ENCODE data around the gene C1orf167.
A peak's percentile ranks its signal among the peaks of the same experiment; 100 is the strongest.
"Not testable (repeated sequence)": the region's sequence is repeated elsewhere in the genome, so short reads cannot be mapped to it uniquely, and the experiment has no call there.

The C1orf167 gene

GRCh38 chr1:11797525-11798216 lies 35.7 kb downstream of the C1orf167 start:
- Histone ChIP-seq H3K4me1 (ENCODE audit: insufficient read depth, low read length) (peaks cover 5% of the 10 kb centered on the region), H3K4me3 (ENCODE audit: low read length) (no peak overlapping the region), H2AFZ (ENCODE audit: low read depth, low read length) (no peak overlapping the region), H3K36me3 (ENCODE audit: insufficient read depth, low read length) (peaks cover 55% of the 10 kb centered on the region), H3K27me3 (ENCODE audit: insufficient read depth, low read length) (no peaks in the 10 kb centered on the region), H3K9me3 (ENCODE audit: low read length) (no peaks in the 10 kb centered on the region)

DNA sequence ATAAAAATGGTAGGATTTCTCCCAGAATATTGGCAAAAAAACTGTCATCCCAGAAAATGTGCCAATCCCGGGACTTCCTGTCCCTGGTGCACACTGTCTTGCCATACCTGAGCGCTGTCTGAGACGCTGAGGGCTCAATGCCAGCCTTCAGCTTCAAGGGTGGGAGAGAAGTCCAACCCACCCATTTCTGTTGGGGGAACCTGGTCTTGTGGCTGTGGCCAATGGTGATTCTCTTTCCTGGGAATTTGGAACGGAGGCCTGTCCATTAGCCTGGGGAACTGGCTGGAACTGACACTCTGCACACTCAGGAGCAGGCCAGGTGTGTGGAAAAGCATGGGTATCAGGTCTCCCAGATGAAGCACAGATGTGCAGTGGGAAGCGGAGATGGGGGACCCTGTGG lies 37.1 kb downstream of the C1orf167 start:
- H3K4me3 ChIP-seq (ENCODE audit: low read length), result no peak overlapping the region
- H3K4me1 ChIP-seq (ENCODE audit: insufficient read depth, low read length), result peaks cover 19% of the 10 kb centered on the region
- no peaks in the 10 kb centered on the region for H3K9me3 ChIP-seq (ENCODE audit: low read length)
- peaks cover 51% of the 10 kb centered on the region for H3K36me3 ChIP-seq (ENCODE audit: insufficient read depth, low read length)
- no peaks in the 10 kb centered on the region for H3K27me3 ChIP-seq (ENCODE audit: insufficient read depth, low read length)
- H2AFZ ChIP-seq (ENCODE audit: low read depth, low read length), result no peak overlapping the region

DNA sequence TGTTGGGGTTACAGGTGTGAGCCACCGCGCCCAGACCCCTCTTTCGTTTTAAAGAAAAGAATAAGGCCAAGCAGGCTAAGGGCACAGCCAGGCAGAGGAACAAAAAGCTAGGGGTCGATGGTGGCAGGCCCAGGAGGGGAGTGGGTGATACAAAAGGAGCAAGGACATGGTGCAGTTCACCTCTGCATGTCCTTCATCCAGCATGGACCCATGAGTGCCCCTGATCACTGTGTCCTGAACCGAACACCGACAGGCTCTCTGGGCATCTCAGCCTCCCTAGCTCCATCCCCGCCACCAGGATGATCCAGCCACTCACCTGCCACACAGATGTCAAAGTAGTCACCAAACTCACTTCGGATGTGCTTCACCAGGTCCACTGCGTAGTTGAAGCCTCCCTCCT lies 37.9 kb downstream of the C1orf167 start:
- Histone ChIP-seq H3K27me3 (ENCODE audit: insufficient read depth, low read length) (no peaks in the 10 kb centered on the region), H2AFZ (ENCODE audit: low read depth, low read length) (no peak overlapping the region), H3K9me3 (ENCODE audit: low read length) (no peaks in the 10 kb centered on the region), H3K4me1 (ENCODE audit: insufficient read depth, low read length) (peaks cover 27% of the 10 kb centered on the region), H3K4me3 (ENCODE audit: low read length) (no peak overlapping the region), H3K36me3 (ENCODE audit: insufficient read depth, low read length) (peaks cover 43% of the 10 kb centered on the region)

GRCh38 chr1:11800391-11800755 lies 38.4 kb downstream of the C1orf167 start:
- Histone ChIP-seq H3K9me3 (ENCODE audit: low read length) (no peaks in the 10 kb centered on the region), H3K36me3 (ENCODE audit: insufficient read depth, low read length) (peaks cover 39% of the 10 kb centered on the region), H3K27me3 (ENCODE audit: insufficient read depth, low read length) (no peaks in the 10 kb centered on the region), H3K4me3 (ENCODE audit: low read length) (no peak overlapping the region), H3K4me1 (ENCODE audit: insufficient read depth, low read length) (peaks cover 29% of the 10 kb centered on the region), H2AFZ (ENCODE audit: low read depth, low read length) (no peak overlapping the region)

GRCh38 chr1:11800756-11801433 lies 38.9 kb downstream of the C1orf167 start:
- no peak overlapping the region for H3K4me3 ChIP-seq (ENCODE audit: low read length)
- H2AFZ ChIP-seq (ENCODE audit: low read depth, low read length), result no peak overlapping the region
- no peaks in the 10 kb centered on the region for H3K9me3 ChIP-seq (ENCODE audit: low read length)
- peaks cover 34% of the 10 kb centered on the region for H3K36me3 ChIP-seq (ENCODE audit: insufficient read depth, low read length)
- H3K27me3 ChIP-seq (ENCODE audit: insufficient read depth, low read length), result no peaks in the 10 kb centered on the region
- H3K4me1 ChIP-seq (ENCODE audit: insufficient read depth, low read length), result peaks cover 29% of the 10 kb centered on the region

GRCh38 chr1:11802616-11802972 lies 40.6 kb downstream of the C1orf167 start:
- H3K27me3 ChIP-seq (ENCODE audit: insufficient read depth, low read length), result no peaks in the 10 kb centered on the region
- H3K9me3 ChIP-seq (ENCODE audit: low read length), result no peaks in the 10 kb centered on the region
- H3K36me3 ChIP-seq (ENCODE audit: insufficient read depth, low read length), result peaks cover 34% of the 10 kb centered on the region
- H3K4me3 ChIP-seq (ENCODE audit: low read length), result peak overlapping the region; percentile 7
- H3K4me1 ChIP-seq (ENCODE audit: insufficient read depth, low read length), result peaks cover 41% of the 10 kb centered on the region
- no peak overlapping the region for H2AFZ ChIP-seq (ENCODE audit: low read depth, low read length)

DNA sequence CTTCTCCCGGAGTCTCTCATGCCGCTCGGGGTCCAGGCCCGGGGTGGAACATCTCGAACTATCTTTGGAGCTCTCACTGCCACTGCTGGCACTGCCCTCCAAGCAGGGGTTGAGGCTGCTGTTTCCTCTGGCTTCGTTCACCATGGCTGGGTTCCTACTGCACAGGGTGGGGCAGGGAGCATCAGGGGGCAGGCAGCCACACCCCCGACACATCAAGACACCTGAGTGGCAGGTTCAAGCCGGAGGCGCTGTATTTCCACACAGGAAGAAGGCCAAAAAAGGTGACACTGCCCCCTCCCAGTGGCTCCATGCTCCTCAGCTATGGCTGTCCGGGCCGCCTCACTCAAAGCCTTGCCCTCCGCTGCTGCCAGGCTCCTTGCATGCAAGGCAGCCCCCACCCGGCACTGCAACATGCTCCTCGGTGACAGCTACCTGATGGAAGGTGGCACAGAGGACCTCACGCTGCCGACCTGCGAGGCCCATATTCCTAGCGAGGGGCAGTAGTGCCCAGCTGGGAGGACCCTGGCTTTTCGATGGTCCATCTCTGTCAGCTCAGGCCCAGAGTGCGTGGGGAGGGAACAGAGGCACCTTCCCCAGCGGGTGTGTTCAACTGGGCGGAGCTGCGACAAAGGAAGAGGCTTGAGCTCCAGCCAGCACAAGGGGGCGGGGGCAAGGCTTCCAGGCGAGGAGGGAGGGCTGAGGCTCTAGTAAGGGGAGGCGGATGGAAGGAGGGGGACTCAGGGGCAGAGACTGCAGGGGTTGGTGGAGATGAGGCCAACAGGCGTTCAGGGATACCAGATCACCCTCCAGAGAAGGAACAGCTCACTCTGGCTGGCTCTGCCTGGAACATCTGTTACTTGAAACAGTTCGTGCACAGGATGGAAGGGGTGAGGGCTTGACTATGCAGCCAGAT lies 41.2 kb downstream of the C1orf167 start:
- no peak overlapping the region for H2AFZ ChIP-seq (ENCODE audit: low read depth, low read length)
- no peaks in the 10 kb centered on the region for H3K9me3 ChIP-seq (ENCODE audit: low read length)
- no peaks in the 10 kb centered on the region for H3K27me3 ChIP-seq (ENCODE audit: insufficient read depth, low read length)
- H3K4me1 ChIP-seq (ENCODE audit: insufficient read depth, low read length), result peaks cover 48% of the 10 kb centered on the region
- H3K4me3 ChIP-seq (ENCODE audit: low read length), result peak overlapping the region; percentile 7
- peaks cover 40% of the 10 kb centered on the region for H3K36me3 ChIP-seq (ENCODE audit: insufficient read depth, low read length)

- H3K4me3 ChIP-seq (ENCODE audit: low read length), result peak overlapping the region; percentile 78
- peaks cover 43% of the 10 kb centered on the region for H3K36me3 ChIP-seq (ENCODE audit: insufficient read depth, low read length)
- peaks cover 49% of the 10 kb centered on the region for H3K4me1 ChIP-seq (ENCODE audit: insufficient read depth, low read length)
- not testable (repeated sequence) for H3K27me3 ChIP-seq (ENCODE audit: insufficient read depth, low read length); H3K9me3 ChIP-seq (ENCODE audit: low read length); H2AFZ ChIP-seq (ENCODE audit: low read depth, low read length)
Measured at GRCh38 chr1:11803924-11804665, 42.1 kb downstream of the C1orf167 start.

GRCh38 chr1:11804666-11805421 lies 42.9 kb downstream of the C1orf167 start:
- Histone ChIP-seq H3K36me3 (ENCODE audit: insufficient read depth, low read length) (peaks cover 45% of the 10 kb centered on the region), H3K4me3 (ENCODE audit: low read length) (peak overlapping the region; percentile 78), H3K4me1 (ENCODE audit: insufficient read depth, low read length) (peaks cover 49% of the 10 kb centered on the region), H3K9me3 (ENCODE audit: low read length) (no peaks in the 10 kb centered on the region), H2AFZ (ENCODE audit: low read depth, low read length) (no peak overlapping the region), H3K27me3 (ENCODE audit: insufficient read depth, low read length) (no peaks in the 10 kb centered on the region)

- Histone ChIP-seq H3K4me3 (ENCODE audit: low read length) (peak within 1 kb of the TSS; percentile 78), H3K27me3 (ENCODE audit: insufficient read depth, low read length) (no peaks in the 10 kb centered on the region), H3K9me3 (ENCODE audit: low read length) (no peaks in the 10 kb centered on the region), H2AFZ (ENCODE audit: low read depth, low read length) (peak within 1 kb of the TSS; percentile 15), H3K4me1 (ENCODE audit: insufficient read depth, low read length) (peaks cover 49% of the 10 kb centered on the region), H3K36me3 (ENCODE audit: insufficient read depth, low read length) (peaks cover 43% of the 10 kb centered on the region)
Measured at GRCh38 chr1:11805422-11806306, 43.7 kb downstream of the C1orf167 start, which contains the start of the genes CLCN6 and MTHFR. Gene CLCN6, plus strand, starts transcription at chr1:11806191. Its CDS starts 72 bp downstream, at chr1:11806263. Gene MTHFR, minus strand, starts transcription at chr1:11805964. Its CDS starts 2,848 bp downstream, at chr1:11803116.

GRCh38 chr1:11806307-11806936 lies 44.4 kb downstream of the C1orf167 start:
- peaks cover 40% of the 10 kb centered on the region for H3K36me3 ChIP-seq (ENCODE audit: insufficient read depth, low read length)
- H3K4me1 ChIP-seq (ENCODE audit: insufficient read depth, low read length), result peaks cover 49% of the 10 kb centered on the region
- no peaks in the 10 kb centered on the region for H3K27me3 ChIP-seq (ENCODE audit: insufficient read depth, low read length)
- H2AFZ ChIP-seq (ENCODE audit: low read depth, low read length), result peak overlapping the region; percentile 15
- peak overlapping the region; percentile 78 for H3K4me3 ChIP-seq (ENCODE audit: low read length)
- H3K9me3 ChIP-seq (ENCODE audit: low read length), result no peaks in the 10 kb centered on the region
